Fibroblast of lung (primary cell): ENCODE data around the gene KCTD20. TPM values are rescaled to one million over a fixed set of nuclear protein-coding genes. Genes with fewer than 3 reads are reported as not detected.
"Not testable (repeated sequence)": the region's sequence is repeated elsewhere in the genome, so short reads cannot be mapped to it uniquely, and the experiment has no call there.

Experiments used
- DNase-seq, 2 donors: peaks; one replicate each; pipeline versions ENCODE4 v3.0.0 to v3.0.0-alpha.2; 2010; ENCODE audit warnings: low read depth in 2 of 2
- H2AFZ ChIP-seq: 2 replicates; pipeline ENCODE4 v1.5.1; 2012; ENCODE audit warnings: low read length, control low read depth, inconsistent platforms
- H3K27ac ChIP-seq: 2 replicates; pipeline ENCODE4 v1.5.1; 2011; ENCODE audit warnings: low read length, control low read depth; ENCODE audit not compliant: insufficient read depth
- H3K27me3 ChIP-seq: 2 replicates; pipeline ENCODE4 v1.5.1; 2011; ENCODE audit warnings: mild to moderate bottlenecking, low read length; ENCODE audit not compliant: control insufficient read depth, insufficient read depth
- H3K36me3 ChIP-seq: 2 replicates; pipeline ENCODE4 v1.5.1; 2011; ENCODE audit warnings: low read length; ENCODE audit not compliant: control insufficient read depth, insufficient read depth
- H3K4me1 ChIP-seq: 2 replicates; pipeline ENCODE4 v1.5.1; 2011; ENCODE audit warnings: low read length; ENCODE audit not compliant: control insufficient read depth, insufficient read depth; ENCODE audit errors: extremely low read depth
- H3K4me2 ChIP-seq: 2 replicates; pipeline ENCODE4 v1.5.1; 2011; ENCODE audit warnings: low read length, control low read depth; ENCODE audit not compliant: insufficient read depth; ENCODE audit errors: extremely low read depth
- H3K4me3 ChIP-seq, 4 experiments: fragments of 200-600 bp in 1 of 4; sonication (generic) in 1 of 4; replicated peaks in 1 of 4; 2 replicates each; pipeline ENCODE4 v1.5.1; 2011 to 2016; ENCODE audit warnings: low read length in 4 of 4, low read depth in 3 of 4, mild to moderate bottlenecking in 3 of 4, control low read depth in 2 of 4, inconsistent platforms in 1 of 4, mixed read lengths in 1 of 4; ENCODE audit not compliant: insufficient read depth in 1 of 4; ENCODE audit errors: control extremely low read depth in 1 of 4
- H3K79me2 ChIP-seq: 2 replicates; pipeline ENCODE4 v1.5.1; 2012; ENCODE audit warnings: mild to moderate bottlenecking, low read length, inconsistent platforms; ENCODE audit not compliant: control insufficient read depth, insufficient read depth
- H3K9ac ChIP-seq: 2 replicates; pipeline ENCODE4 v1.5.1; 2011; ENCODE audit warnings: mild to moderate bottlenecking, low read length, control low read depth; ENCODE audit not compliant: insufficient read depth
- H3K9me3 ChIP-seq: 2 replicates; pipeline ENCODE4 v1.5.1; 2012; ENCODE audit warnings: low read depth, low read length; ENCODE audit not compliant: control insufficient read depth, insufficient read depth
- H4K20me1 ChIP-seq: 2 replicates; pipeline ENCODE4 v1.5.1; 2011; ENCODE audit warnings: low read length; ENCODE audit not compliant: control insufficient read depth, insufficient read depth; ENCODE audit errors: extremely low read depth
- CTCF ChIP-seq, 2 donors: IDR thresholded peaks in 1 of 2; conservative IDR thresholded peaks in 1 of 2; 1 replicate in 1 of 2; 2 replicates in 1 of 2; pipeline ENCODE4 v1.5.1; 2011 to 2012; ENCODE audit warnings: low read length in 2 of 2, control low read depth in 1 of 2, inconsistent platforms in 1 of 2, low read depth in 1 of 2, mild to moderate bottlenecking in 1 of 2
- EZH2 ChIP-seq: IDR thresholded peaks from 2 replicates; pipeline ENCODE4 v1.5.1; 2012; ENCODE audit warnings: low read length, control low read depth, mild to moderate bottlenecking; ENCODE audit errors: missing control alignments
- polyA plus RNA-seq, 2 donors: library from polyadenylated mRNA; depleted of rRNA in 1 of 2; stranded (reverse) in 1 of 2; unstranded in 1 of 2; fragments of >200 nt; gene quantifications; 2 replicates each; pipeline ENCODE4 v1.2.1, GENCODE V29; 2011 to 2012; ENCODE audit warnings: missing spikeins in 1 of 2
- total RNA-seq: library from RNA; depleted of rRNA; stranded (reverse); fragments of >200 nt; gene quantifications from 2 replicates; pipeline ENCODE4 v1.2.1, GENCODE V29; 2014

Gene KCTD20
- total and polyA plus RNA-seq, 2 donors (not counting 1 experiment from before 2014, with no cell fraction given), result 39.6 to 87.4 TPM

GRCh38 chr6:36404164-36404563 is 38.6 kb upstream of the KCTD20 start:
- TF ChIP-seq EZH2 (no peak), CTCF (conservative IDR thresholded peaks at IDR 0.05 in 1 of 2, IDR thresholded peaks at IDR 0.05 in 1 of 2; ENCODE audit: low read depth in 1 of 2, low read length in 2 of 2) (no peak)
- Histone ChIP-seq H3K4me1 (no peaks in the 10 kb centered on the region), H3K4me3 (no peak overlapping the region), H4K20me1 (no peaks in the 10 kb centered on the region), H3K4me2 (no peak overlapping the region), H2AFZ (no peak overlapping the region), H3K79me2 (no peaks in the 10 kb centered on the region), H3K27me3 (no peaks in the 10 kb centered on the region), H3K9me3 (no peaks in the 10 kb centered on the region), H3K27ac (no peak overlapping the region), H3K9ac (no peak overlapping the region), H3K36me3 (no peaks in the 10 kb centered on the region)
- no peak for DNase-seq

GRCh38 chr6:36409718-36410117 is 33.1 kb upstream of the KCTD20 start:
- not testable (repeated sequence) for H3K79me2 ChIP-seq, H3K9ac ChIP-seq, DNase-seq, H3K4me2 ChIP-seq, H3K27me3 ChIP-seq, H3K36me3 ChIP-seq, H4K20me1 ChIP-seq, H3K4me1 ChIP-seq, H3K9me3 ChIP-seq, H2AFZ ChIP-seq, H3K4me3 ChIP-seq, H3K27ac ChIP-seq

GRCh38 chr6:36413489-36414480 is 29.0 kb upstream of the KCTD20 start:
- DNase-seq, result no peak
- H3K9me3 ChIP-seq, result no peaks in the 10 kb centered on the region
- no peaks in the 10 kb centered on the region for H3K4me1 ChIP-seq
- H3K4me3 ChIP-seq, result no peak overlapping the region
- no peak overlapping the region for H3K4me2 ChIP-seq
- H4K20me1 ChIP-seq, result no peaks in the 10 kb centered on the region
- peaks cover 2% of the 10 kb centered on the region for H3K27me3 ChIP-seq
- H3K36me3 ChIP-seq, result no peaks in the 10 kb centered on the region
- H2AFZ ChIP-seq, result no peak overlapping the region
- no peak for TF ChIP-seq EZH2
- no peak for TF ChIP-seq CTCF (conservative IDR thresholded peaks at IDR 0.05 in 1 of 2, IDR thresholded peaks at IDR 0.05 in 1 of 2; ENCODE audit: low read depth in 1 of 2, low read length in 2 of 2)
- H3K9ac ChIP-seq, result no peak overlapping the region
- no peak overlapping the region for H3K27ac ChIP-seq
- H3K79me2 ChIP-seq, result no peaks in the 10 kb centered on the region
